GM23338 (cell line): ENCODE results near the gene GNAT2. TPM values are rescaled to one million over a fixed set of nuclear protein-coding genes. Genes with fewer than 3 reads are reported as not detected.

ENCODE experiments used
- ATAC-seq: fragments of 200-7000 bp; cut with Tn5 transposase; 3 replicates; pipeline ENCODE4 v1.9.1; 2020
- DNase-seq: peaks from one replicate; pipeline ENCODE4 v3.0.0-alpha.2; 2015; ENCODE audit warnings: low spot score
- H2AFZ ChIP-seq: fragments of 200-600 bp; sonication (generic); 2 replicates; pipeline ENCODE4 v1.8.0; 2016; ENCODE audit warnings: antibody characterized with exemption, mild to moderate bottlenecking, moderate library complexity
- H3F3A ChIP-seq: fragments of 200-600 bp; sonication (generic); replicated peaks from 2 replicates; pipeline ENCODE4 v1.8.0; 2017; ENCODE audit warnings: antibody characterized with exemption, mixed run types, low read depth
- H3K27ac ChIP-seq: fragments of 200-600 bp; sonication (generic); 2 replicates; pipeline ENCODE4 v1.6.1; 2016; ENCODE audit warnings: low read depth
- H3K27me3 ChIP-seq: fragments of 200-600 bp; sonication (generic); 2 replicates; pipeline ENCODE4 v1.8.0; 2016; ENCODE audit warnings: mild to moderate bottlenecking, mixed run types, moderate library complexity; ENCODE audit not compliant: insufficient read depth
- H3K36me3 ChIP-seq: fragments of 200-600 bp; sonication (generic); 2 replicates; pipeline ENCODE4 v1.8.0; 2016; ENCODE audit warnings: mild to moderate bottlenecking; ENCODE audit not compliant: insufficient read depth
- H3K4me1 ChIP-seq: fragments of 200-600 bp; sonication (generic); 2 replicates; pipeline ENCODE4 v1.8.0; 2016; ENCODE audit warnings: mild to moderate bottlenecking, moderate library complexity; ENCODE audit not compliant: insufficient read depth
- H3K4me2 ChIP-seq: fragments of 200-600 bp; sonication (generic); 2 replicates; pipeline ENCODE4 v1.7.1; 2017; ENCODE audit warnings: mixed run types
- H3K4me3 ChIP-seq: fragments of 200-600 bp; sonication (generic); 2 replicates; pipeline ENCODE4 v1.6.1; 2016; ENCODE audit warnings: mixed run types
- H3K79me2 ChIP-seq: fragments of 200-600 bp; sonication (generic); replicated peaks from 2 replicates; pipeline ENCODE4 v1.8.0; 2017; ENCODE audit warnings: mild to moderate bottlenecking; ENCODE audit not compliant: insufficient read depth
- H3K9me2 ChIP-seq: fragments of 200-600 bp; sonication (generic); 2 replicates; pipeline ENCODE4 v1.8.0; 2017; ENCODE audit not compliant: insufficient read depth
- H4K20me1 ChIP-seq: fragments of 200-600 bp; sonication (generic); replicated peaks from 2 replicates; pipeline ENCODE4 v1.8.0; 2017; ENCODE audit warnings: mild to moderate bottlenecking; ENCODE audit not compliant: insufficient read depth
- H3K27ac Mint-ChIP-seq: 2 replicates; pipeline ENCODE4 v1.8.0; 2020; ENCODE audit warnings: inconsistent platforms, mild to moderate bottlenecking, moderate library complexity, mixed read lengths
- H3K27me3 Mint-ChIP-seq: 3 replicates; pipeline ENCODE4 v1.8.0; 2022; ENCODE audit warnings: low read depth, mild to moderate bottlenecking, moderate library complexity, mixed read lengths, inconsistent platforms; ENCODE audit not compliant: insufficient read depth, poor library complexity
- H3K36me3 Mint-ChIP-seq: 3 replicates; pipeline ENCODE4 v1.8.0; 2021; ENCODE audit warnings: low read depth, mild to moderate bottlenecking, inconsistent platforms, moderate library complexity, mixed read lengths
- H3K4me1 Mint-ChIP-seq: 3 replicates; pipeline ENCODE4 v1.8.0; 2020; ENCODE audit warnings: mild to moderate bottlenecking, inconsistent platforms, mixed read lengths
- H3K4me3 Mint-ChIP-seq: 3 replicates; pipeline ENCODE4 v1.8.0; 2021; ENCODE audit warnings: moderate library complexity, mild to moderate bottlenecking, inconsistent platforms, mixed read lengths
- H3K9me3 Mint-ChIP-seq: 3 replicates; pipeline ENCODE4 v1.8.0; 2020; ENCODE audit warnings: moderate library complexity, mild to moderate bottlenecking, inconsistent platforms, mixed read lengths
- CREB1 ChIP-seq: fragments of 250-450 bp; sonication (Bioruptor Pico); IDR thresholded peaks from 2 replicates; pipeline ENCODE4 v1.5.0; 2020; ENCODE audit warnings: low read depth, mild to moderate bottlenecking, moderate library complexity
- CTCF ChIP-seq, 2 experiments: fragments of 200-600 bp in 1 of 2; sonication (generic) in 1 of 2; conservative IDR thresholded peaks; 2 replicates each; pipeline versions ENCODE4 v1.5.1 to v1.6.1; 2016 to 2017; ENCODE audit warnings: antibody characterized with exemption in 2 of 2, low read depth in 2 of 2, mild to moderate bottlenecking in 2 of 2, moderate library complexity in 1 of 2
- ETS1 ChIP-seq: IDR thresholded peaks from 2 replicates; pipeline ENCODE4 v1.6.1; 2016; ENCODE audit warnings: antibody characterized with exemption
- EZH2phosphoT487 ChIP-seq: fragments of 200-600 bp; sonication (generic); IDR thresholded peaks from one replicate; pipeline ENCODE4 v1.8.1; 2018; ENCODE audit warnings: antibody characterized with exemption; ENCODE audit not compliant: unreplicated experiment
- JUNB ChIP-seq: IDR thresholded peaks from one replicate; pipeline ENCODE4 v1.6.1; 2016; ENCODE audit warnings: antibody characterized with exemption; ENCODE audit not compliant: unreplicated experiment
- POLR2AphosphoS5 ChIP-seq: IDR thresholded peaks from 2 replicates; pipeline ENCODE4 v1.6.1; 2016; ENCODE audit warnings: antibody characterized with exemption, low read depth
- STAT1 ChIP-seq: IDR thresholded peaks from one replicate; pipeline ENCODE4 v1.6.1; 2016; ENCODE audit warnings: antibody characterized with exemption; ENCODE audit not compliant: unreplicated experiment
- ZNF114 ChIP-seq: fragments of 250-450 bp; sonication (Bioruptor Pico); IDR thresholded peaks from 2 replicates; pipeline ENCODE4 v1.5.0; 2020; ENCODE audit warnings: mild to moderate bottlenecking, moderate library complexity
- ZNF462 ChIP-seq: fragments of 250-450 bp; sonication (Bioruptor Pico); IDR thresholded peaks from 2 replicates; pipeline ENCODE4 v1.5.0; 2020; ENCODE audit warnings: mild to moderate bottlenecking, moderate library complexity
- polyA plus RNA-seq: library from polyadenylated mRNA; unstranded; fragments of >200 nt; fragmentation: Nextera tagmentation; extraction: Ambion mirVana; gene quantifications from 2 replicates; pipeline ENCODE4 v1.2.1, GENCODE V29; 2016
- total RNA-seq: library from RNA; depleted of rRNA; stranded (reverse); fragments of >200 nt; shearing (Covaris generic); gene quantifications from 2 replicates; pipeline ENCODE4 v1.2.3, GENCODE V29; 2014

The GNAT2 gene
- total and polyA plus RNA-seq, 2 experiments from 2014 or later = 0.21 TPM; not detected in 1

GRCh38 chr1:109615879-109616278, 3.5 kb downstream of the GNAT2 start:
- H2AFZ ChIP-seq = no peak overlapping the region
- ATAC-seq = no peak
- no peak overlapping the region for H3K27ac Mint-ChIP-seq

More at GRCh38 chr1:109615879-109616278, 3.5 kb downstream of the GNAT2 start:
- peaks cover 3% of the 10 kb centered on the region; the same call in 1 of the 2 replicates for H3K9me2 ChIP-seq
- Mint-ChIP-seq H3K36me3 (no peaks in the 10 kb centered on the region; the same call in 2 of the 3 replicates), H3K4me1 (peaks cover 30% of the 10 kb centered on the region), H3K27me3 (peaks cover 8% of the 10 kb centered on the region), H3K9me3 (no peaks in the 10 kb centered on the region), H3K4me3 (no peak overlapping the region)
- H3K79me2 ChIP-seq = peaks cover 8% of the 10 kb centered on the region
- H3F3A ChIP-seq = no peaks in the 10 kb centered on the region
- no peaks in the 10 kb centered on the region for H3K36me3 ChIP-seq
- no peaks in the 10 kb centered on the region for H4K20me1 ChIP-seq
- no peaks in the 10 kb centered on the region for H3K27me3 ChIP-seq
- no peak overlapping the region for H3K4me2 ChIP-seq
- TF ChIP-seq JUNB = no peak
- TF ChIP-seq CREB1 = no peak
- TF ChIP-seq POLR2AphosphoS5 = no peak
- TF ChIP-seq ETS1 = no peak
- TF ChIP-seq STAT1 = no peak
- TF ChIP-seq CTCF (conservative IDR thresholded peaks at IDR 0.05; ENCODE audit: low read depth in 2 of 2) = no peak
- no peak for TF ChIP-seq EZH2phosphoT487
- no peak for TF ChIP-seq ZNF462
- TF ChIP-seq ZNF114 = no peak
- peaks cover 18% of the 10 kb centered on the region for H3K4me1 ChIP-seq
- no peak overlapping the region for H3K4me3 ChIP-seq
- H3K27ac ChIP-seq = no peak overlapping the region
- no peak for DNase-seq
